Body of pancreas (tissue), 4 donors: Measurements from ENCODE around the gene DZIP1. TPM values are rescaled to one million over a fixed set of nuclear protein-coding genes. Genes with fewer than 3 reads are reported as not detected.

Experiments
- ATAC-seq: fragments of 150-250 bp; one replicate; pipeline ENCODE4 v1.9.1; 2016
- DNase-seq, 4 donors: peaks; one replicate each; pipeline ENCODE4 v3.0.0-alpha.2; 2019
- H3K27ac ChIP-seq, 4 donors: fragments of 200-600 bp; sonication (generic); 1 replicate in 3 of 4; 2 replicates in 1 of 4; pipeline versions ENCODE4 v1.5.1 to v1.6.1; 2016 to 2019; ENCODE audit warnings: mild to moderate bottlenecking in 1 of 4, mixed read lengths in 1 of 4, moderate library complexity in 1 of 4
- H3K27me3 ChIP-seq, 2 donors: fragments of 200-600 bp; sonication (generic); one replicate each; pipeline ENCODE4 v1.6.0; 2016; ENCODE audit warnings: mild to moderate bottlenecking in 1 of 2
- H3K36me3 ChIP-seq, 2 donors: fragments of 200-600 bp; sonication (generic); replicated peaks in 1 of 2; 2 replicates each; pipeline ENCODE4 v1.5.1; 2016; ENCODE audit warnings: low read depth in 2 of 2; ENCODE audit not compliant: insufficient read depth in 1 of 2
- H3K4me1 ChIP-seq: fragments of 200-600 bp; sonication (generic); one replicate; pipeline ENCODE4 v1.6.0; 2016
- H3K4me3 ChIP-seq, 2 donors: fragments of 200-600 bp; sonication (generic); 1 replicate in 1 of 2; 2 replicates in 1 of 2; pipeline ENCODE4 v1.5.1; 2016 to 2019
- H3K9me3 ChIP-seq, 3 donors: fragments of 200-600 bp; sonication (generic); 1 replicate in 2 of 3; 2 replicates in 1 of 3; pipeline ENCODE4 v1.5.1; 2016
- POLR2A ChIP-seq, 3 donors: fragments of 450-650 bp; IDR thresholded peaks; one replicate each; pipeline ENCODE4 v1.6.1; 2016; ENCODE audit warnings: antibody characterized with exemption in 3 of 3, mild to moderate bottlenecking in 2 of 3
- WGBS, 2 donors: methylation state at CpG; one replicate each; pipeline ENCODE4 v1.1.5; 2017; 5-methylcytosine and 5-hydroxymethylcytosine counted together
- intact Hi-C: fragments of 100-400 bp; cut with DNase I; formaldehyde crosslinking; loops from one replicate; pipeline ENCODE4 v1.15.1; 2023
- total RNA-seq, 2 donors: library from RNA; depleted of rRNA; stranded (reverse); fragments of >200 nt; gene quantifications; one replicate each; pipeline ENCODE4 v1.1.0, GENCODE V29; 2016
- TF ChIP-seq, protein P1 (sequence below), 7 experiments: fragments of 450-650 bp in 4 of 7; fragments of 200-600 bp in 3 of 7; sonication (generic) in 3 of 7; IDR thresholded peaks; one replicate each; pipeline ENCODE4 v1.5.1; 2016 to 2019; ENCODE audit warnings: antibody characterized with exemption in 7 of 7

The DZIP1 gene
- total RNA-seq, 2 donors from 2014 or later = 17.5 to 42.0 TPM

GRCh38 chr13:95678967-95679366 is 34.5 kb upstream of the DZIP1 start:
- Histone ChIP-seq H3K36me3 (no peaks in the 10 kb centered on the region), H3K4me1 (peaks cover 74% of the 10 kb centered on the region), H3K4me3 (no peak overlapping the region), H3K27ac (peak overlapping the region in 2 of 4 donors; percentile 49 to 99), H3K9me3 (no peaks in the 10 kb centered on the region), H3K27me3 (no peaks in the 10 kb centered on the region)
- no peak for ATAC-seq
- WGBS, 2 donors = 23 to 25% methylated on average over 4 of the region's 4 CpGs
- intact Hi-C loops = no loop called here
- no peak for DNase-seq
- TF ChIP-seq, protein P1, sequence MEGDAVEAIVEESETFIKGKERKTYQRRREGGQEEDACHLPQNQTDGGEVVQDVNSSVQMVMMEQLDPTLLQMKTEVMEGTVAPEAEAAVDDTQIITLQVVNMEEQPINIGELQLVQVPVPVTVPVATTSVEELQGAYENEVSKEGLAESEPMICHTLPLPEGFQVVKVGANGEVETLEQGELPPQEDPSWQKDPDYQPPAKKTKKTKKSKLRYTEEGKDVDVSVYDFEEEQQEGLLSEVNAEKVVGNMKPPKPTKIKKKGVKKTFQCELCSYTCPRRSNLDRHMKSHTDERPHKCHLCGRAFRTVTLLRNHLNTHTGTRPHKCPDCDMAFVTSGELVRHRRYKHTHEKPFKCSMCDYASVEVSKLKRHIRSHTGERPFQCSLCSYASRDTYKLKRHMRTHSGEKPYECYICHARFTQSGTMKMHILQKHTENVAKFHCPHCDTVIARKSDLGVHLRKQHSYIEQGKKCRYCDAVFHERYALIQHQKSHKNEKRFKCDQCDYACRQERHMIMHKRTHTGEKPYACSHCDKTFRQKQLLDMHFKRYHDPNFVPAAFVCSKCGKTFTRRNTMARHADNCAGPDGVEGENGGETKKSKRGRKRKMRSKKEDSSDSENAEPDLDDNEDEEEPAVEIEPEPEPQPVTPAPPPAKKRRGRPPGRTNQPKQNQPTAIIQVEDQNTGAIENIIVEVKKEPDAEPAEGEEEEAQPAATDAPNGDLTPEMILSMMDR (IDR thresholded peaks at IDR 0.05) = no peak
- TF ChIP-seq POLR2A (IDR thresholded peaks at IDR 0.05) = no peak

DNA sequence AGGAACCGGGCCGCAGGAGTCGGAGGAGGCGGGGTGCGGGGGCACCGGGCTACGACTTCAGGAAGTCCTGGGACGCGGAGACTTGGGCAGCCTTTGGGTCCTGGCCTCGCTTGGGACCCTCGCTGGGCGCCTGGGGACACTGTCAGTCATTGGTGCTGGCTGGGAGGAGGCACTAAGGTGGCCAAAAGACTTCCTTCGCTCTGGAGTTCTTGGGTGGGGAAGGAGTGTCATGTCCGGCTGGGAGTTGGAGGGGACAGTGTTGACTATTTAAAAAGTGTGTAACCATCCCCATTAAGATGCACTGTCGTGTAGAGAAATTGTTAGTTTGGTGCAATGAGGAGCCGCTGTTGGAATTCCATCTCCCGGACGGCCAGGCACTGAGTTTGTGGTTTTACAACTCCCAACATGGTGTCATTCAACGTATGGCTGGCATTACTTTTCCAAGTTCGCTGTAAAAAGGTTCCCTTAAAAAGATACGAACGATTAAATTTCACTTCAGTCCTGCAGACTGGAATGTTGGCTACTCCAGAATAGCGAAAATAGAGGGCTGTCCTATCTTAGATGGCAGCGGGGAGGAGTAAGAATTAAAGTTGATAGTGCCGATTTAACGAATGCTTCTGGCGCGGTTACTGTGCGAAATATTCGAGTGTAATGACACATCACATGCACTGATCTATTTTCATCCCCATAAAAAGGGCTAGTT is 33.2 kb upstream of the DZIP1 start:
- no peaks in the 10 kb centered on the region for H3K9me3 ChIP-seq
- TF ChIP-seq, protein P1 (IDR thresholded peaks at IDR 0.05) = peak in 1 of 7 experiments; percentile 7
- no peak for TF ChIP-seq POLR2A (IDR thresholded peaks at IDR 0.05)
- H3K27me3 ChIP-seq = no peaks in the 10 kb centered on the region
- H3K36me3 ChIP-seq = no peaks in the 10 kb centered on the region
- peak overlapping the region; percentile 90 to 99 (median 98) for H3K27ac ChIP-seq
- peaks cover 68% of the 10 kb centered on the region for H3K4me1 ChIP-seq
- ATAC-seq = no peak
- intact Hi-C loops = no loop called here
- 0% methylated on average over 18 to 30 of the region's 30 CpGs for WGBS, 2 donors
- peak overlapping the region; percentile 76 to 91 for H3K4me3 ChIP-seq
- peak in 2 of 4 donors; percentile 61 to 62 for DNase-seq

- Histone ChIP-seq H3K27me3 (no peaks in the 10 kb centered on the region), H3K36me3 (no peaks in the 10 kb centered on the region), H3K27ac (peak within 1 kb of the TSS; percentile 90 to 99 (median 98)), H3K9me3 (peaks cover 0 to 1% (median 0%) of the 10 kb centered on the region in 3 donors), H3K4me3 (peak within 1 kb of the TSS; percentile 76 to 91), H3K4me1 (peaks cover 60% of the 10 kb centered on the region)
- peak; percentile 99 for DNase-seq
- TF ChIP-seq POLR2A (IDR thresholded peaks at IDR 0.05) = peak; percentile 99
- TF ChIP-seq, protein P1 (IDR thresholded peaks at IDR 0.05) = no peak
- WGBS, 2 donors = 0% methylated on average over 2 to 90 of the region's 90 CpGs
- ATAC-seq = peak; percentile 95
- intact Hi-C loops = no loop called here
Measured at GRCh38 chr13:95676762-95677563, 32.5 kb upstream of the DZIP1 start, which contains the start of gene DNAJC3. Gene DNAJC3 (plus strand): TSS chr13:95677139. CDS start chr13:95677256, 117 bp downstream.

- H3K27ac ChIP-seq = peak overlapping the region; percentile 81 to 99 (median 98)
- peaks cover 53% of the 10 kb centered on the region for H3K4me1 ChIP-seq
- H3K27me3 ChIP-seq = no peaks in the 10 kb centered on the region
- ATAC-seq (peak; percentile 23), DNase-seq (peak; percentile 36 to 58 (median 47))
- intact Hi-C loops = no loop called here
- peak overlapping the region; percentile 35 to 50 for H3K4me3 ChIP-seq
- TF ChIP-seq POLR2A (IDR thresholded peaks at IDR 0.05) = no peak
- TF ChIP-seq, protein P1 (IDR thresholded peaks at IDR 0.05) = no peak
- WGBS, 2 donors = 0 to 1% methylated on average over 24 to 32 of the region's 32 CpGs
- no peaks in the 10 kb centered on the region for H3K36me3 ChIP-seq
- peaks cover 0 to 9% (median 0%) of the 10 kb centered on the region in 3 donors for H3K9me3 ChIP-seq
Measured at GRCh38 chr13:95676105-95676761, 31.7 kb upstream of the DZIP1 start.
